ENCODE data around the gene PLPP3. TPM values are rescaled to one million over a fixed set of nuclear protein-coding genes. Genes with fewer than 3 reads are reported as not detected.

PLPP3 gene
- total and polyA plus RNA-seq, 2 of the 8 experiments (the other 6 are each of a cell fraction or from before 2014, with no cell fraction given): 33.2 to 42.0 TPM

DNA sequence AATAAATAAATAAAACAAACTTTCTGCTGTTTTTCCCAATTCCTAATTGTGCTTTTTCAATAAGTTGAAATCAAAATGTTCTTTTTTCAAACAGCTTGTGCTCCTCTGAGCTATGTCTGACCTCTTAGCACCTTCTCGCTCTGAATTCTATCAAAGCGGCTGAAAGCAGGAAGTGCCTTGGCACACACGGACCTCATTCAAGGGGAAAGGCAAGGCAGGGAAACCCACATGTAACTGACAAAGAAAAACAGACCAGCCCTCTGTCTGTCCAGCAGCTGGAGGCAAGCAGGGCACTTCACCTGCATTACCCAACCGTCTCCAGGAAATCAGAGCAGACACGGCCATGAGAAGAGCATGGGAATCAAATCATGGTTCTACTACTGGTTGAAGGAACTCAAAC, 56.7 kb downstream of the PLPP3 start (continued):
- TF ChIP-seq CBX5 (IDR thresholded peaks at IDR 0.05; ENCODE audit: low read depth, low read length): no peak
- no peak for TF ChIP-seq YY1 (IDR thresholded peaks at IDR 0.05; ENCODE audit: low read depth, low read length)
- TF ChIP-seq CHD2 (IDR thresholded peaks at IDR 0.05; ENCODE audit: low read length): no peak
- TF ChIP-seq HDAC6 (IDR thresholded peaks at IDR 0.05; ENCODE audit: low read depth, low read length): no peak
- TF ChIP-seq, protein P1, sequence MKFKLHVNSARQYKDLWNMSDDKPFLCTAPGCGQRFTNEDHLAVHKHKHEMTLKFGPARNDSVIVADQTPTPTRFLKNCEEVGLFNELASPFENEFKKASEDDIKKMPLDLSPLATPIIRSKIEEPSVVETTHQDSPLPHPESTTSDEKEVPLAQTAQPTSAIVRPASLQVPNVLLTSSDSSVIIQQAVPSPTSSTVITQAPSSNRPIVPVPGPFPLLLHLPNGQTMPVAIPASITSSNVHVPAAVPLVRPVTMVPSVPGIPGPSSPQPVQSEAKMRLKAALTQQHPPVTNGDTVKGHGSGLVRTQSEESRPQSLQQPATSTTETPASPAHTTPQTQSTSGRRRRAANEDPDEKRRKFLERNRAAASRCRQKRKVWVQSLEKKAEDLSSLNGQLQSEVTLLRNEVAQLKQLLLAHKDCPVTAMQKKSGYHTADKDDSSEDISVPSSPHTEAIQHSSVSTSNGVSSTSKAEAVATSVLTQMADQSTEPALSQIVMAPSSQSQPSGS (IDR thresholded peaks at IDR 0.05; ENCODE audit: low read length): no peak
- no peak for TF ChIP-seq CREB1 (IDR thresholded peaks at IDR 0.05)

Measured in H1 (cell line).